HG03354 (cell line): Measurements from ENCODE around the gene SLC27A6.
A peak's percentile ranks its signal among the peaks of the same experiment; 100 is the strongest.
"Not testable (repeated sequence)": the region's sequence is repeated elsewhere in the genome, so short reads cannot be mapped to it uniquely, and the experiment has no call there.

Source experiments
- ATAC-seq: cut with Tn5 transposase; IDR thresholded peaks from one replicate; pipeline ENCODE4 v1.9.1; 2021; ENCODE audit warnings: mild to moderate bottlenecking; ENCODE audit not compliant: unreplicated experiment, poor library complexity, severe bottlenecking

The SLC27A6 gene, protein sequence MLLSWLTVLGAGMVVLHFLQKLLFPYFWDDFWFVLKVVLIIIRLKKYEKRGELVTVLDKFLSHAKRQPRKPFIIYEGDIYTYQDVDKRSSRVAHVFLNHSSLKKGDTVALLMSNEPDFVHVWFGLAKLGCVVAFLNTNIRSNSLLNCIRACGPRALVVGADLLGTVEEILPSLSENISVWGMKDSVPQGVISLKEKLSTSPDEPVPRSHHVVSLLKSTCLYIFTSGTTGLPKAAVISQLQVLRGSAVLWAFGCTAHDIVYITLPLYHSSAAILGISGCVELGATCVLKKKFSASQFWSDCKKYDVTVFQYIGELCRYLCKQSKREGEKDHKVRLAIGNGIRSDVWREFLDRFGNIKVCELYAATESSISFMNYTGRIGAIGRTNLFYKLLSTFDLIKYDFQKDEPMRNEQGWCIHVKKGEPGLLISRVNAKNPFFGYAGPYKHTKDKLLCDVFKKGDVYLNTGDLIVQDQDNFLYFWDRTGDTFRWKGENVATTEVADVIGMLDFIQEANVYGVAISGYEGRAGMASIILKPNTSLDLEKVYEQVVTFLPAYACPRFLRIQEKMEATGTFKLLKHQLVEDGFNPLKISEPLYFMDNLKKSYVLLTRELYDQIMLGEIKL

DNA sequence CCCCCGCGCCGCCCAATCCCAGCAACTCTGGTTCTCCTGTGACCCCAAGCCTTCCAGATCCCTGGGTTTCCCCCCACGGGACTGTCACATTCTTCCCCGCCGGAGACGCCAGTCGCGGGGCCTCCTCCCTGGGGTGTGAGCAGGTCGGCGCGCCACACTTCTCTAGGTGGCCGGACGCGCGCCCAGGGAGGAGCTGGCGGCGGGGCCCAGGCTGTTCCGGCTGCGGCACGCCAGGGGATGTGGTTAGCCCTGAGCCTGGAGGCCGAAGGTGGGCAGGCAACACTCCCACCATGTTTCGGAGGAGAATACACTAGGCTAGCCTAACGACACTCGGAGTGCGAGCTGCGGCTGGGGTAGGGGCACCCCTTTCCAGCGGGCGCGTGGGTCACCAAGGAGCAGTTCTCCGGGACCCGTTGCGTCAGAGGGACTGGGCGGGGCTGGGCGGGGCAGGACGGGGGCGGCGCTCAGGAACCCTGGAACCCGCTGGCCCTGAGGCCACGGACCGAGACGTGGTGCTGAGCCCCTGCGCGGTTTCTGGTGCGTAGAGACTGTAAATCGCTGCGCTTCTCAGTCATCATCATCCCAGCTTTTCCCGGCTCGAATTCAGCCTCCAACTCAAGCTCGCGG, at the start of gene SLC27A6:
TSS of gene SLC27A6 (plus strand) at position 478 of the 627 bp plus-strand sequence. CDS start 650 bp downstream, outside the sequence.
- peak; percentile 49 for ATAC-seq

DNA sequence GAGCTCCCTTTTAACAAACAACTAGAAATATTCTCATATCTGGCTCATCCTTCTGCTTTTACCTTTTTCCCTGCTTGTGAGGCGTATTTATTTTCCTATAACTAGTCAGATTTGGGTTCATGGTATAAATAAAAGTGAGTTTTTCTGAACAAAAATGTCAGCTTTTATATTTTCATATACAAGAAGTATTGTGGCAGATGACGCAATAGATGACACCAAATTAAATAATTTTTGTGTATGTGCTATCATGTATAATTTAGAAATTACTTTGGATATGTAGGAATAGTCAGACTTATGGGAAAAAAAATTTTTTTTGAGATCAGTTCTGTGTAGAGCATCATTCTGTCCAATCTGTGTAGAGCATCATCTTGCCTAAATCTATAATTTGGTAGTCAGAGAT, 45.7 kb upstream of the SLC27A6 start:
- ATAC-seq = no peak

DNA sequence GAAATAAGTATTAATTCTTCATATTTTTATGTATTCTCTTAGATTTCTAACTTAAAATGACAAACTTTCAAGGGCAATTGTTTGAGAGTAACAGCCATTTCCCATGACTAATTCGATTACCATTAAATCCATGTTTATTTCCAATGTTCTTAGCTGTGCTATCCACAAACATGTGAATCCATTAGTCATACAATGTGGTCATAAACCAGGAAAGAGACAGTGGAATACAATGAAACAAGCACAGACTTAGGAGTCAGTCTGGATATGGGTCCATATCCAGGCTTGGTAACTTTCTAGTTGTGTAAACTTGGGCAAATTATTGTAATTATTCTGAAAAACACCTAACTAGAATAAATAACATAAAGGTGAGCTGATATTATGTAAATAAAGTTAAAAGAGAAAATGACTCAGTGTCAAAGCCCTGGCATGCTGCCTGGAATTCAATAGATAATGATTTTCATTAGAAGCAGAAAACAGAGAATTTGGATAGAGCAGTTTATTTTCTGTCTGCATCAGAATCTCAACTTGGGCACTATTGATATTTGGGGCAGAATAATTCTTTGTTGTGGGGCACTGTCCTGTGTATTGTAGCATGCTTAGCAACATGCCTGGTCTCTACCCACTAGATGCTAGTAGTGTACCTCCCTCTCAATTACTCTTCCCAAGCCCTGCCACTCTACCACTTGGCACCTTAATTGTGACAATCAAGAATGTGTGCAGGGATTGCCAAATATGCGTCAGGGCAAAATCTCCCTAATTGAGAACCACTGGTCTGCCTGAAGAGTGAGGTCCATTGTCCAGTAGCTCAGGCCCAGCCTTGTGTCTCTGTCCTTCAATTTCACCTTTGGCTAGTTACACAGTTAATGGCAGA, 44.7 kb upstream of the SLC27A6 start:
- no peak for ATAC-seq

DNA sequence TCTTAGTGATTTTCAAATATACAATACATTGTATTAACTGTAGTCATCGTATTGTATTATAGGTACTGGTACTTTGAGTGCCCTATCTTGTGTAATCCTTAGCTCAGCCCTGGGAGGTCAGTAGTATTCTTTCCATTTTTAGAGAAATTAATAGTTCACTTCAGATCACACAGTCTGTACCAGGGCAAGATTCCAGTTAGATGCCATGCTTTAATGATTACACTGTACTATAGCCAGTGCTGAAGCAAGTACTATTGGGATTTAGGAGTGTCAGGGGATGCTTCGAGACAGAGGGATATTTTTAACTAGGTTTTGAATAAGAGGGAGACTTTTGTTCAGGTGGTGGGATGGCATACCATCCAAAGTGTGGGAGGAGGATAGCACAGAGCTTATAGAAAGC, 41.0 kb upstream of the SLC27A6 start:
- no peak for ATAC-seq

DNA sequence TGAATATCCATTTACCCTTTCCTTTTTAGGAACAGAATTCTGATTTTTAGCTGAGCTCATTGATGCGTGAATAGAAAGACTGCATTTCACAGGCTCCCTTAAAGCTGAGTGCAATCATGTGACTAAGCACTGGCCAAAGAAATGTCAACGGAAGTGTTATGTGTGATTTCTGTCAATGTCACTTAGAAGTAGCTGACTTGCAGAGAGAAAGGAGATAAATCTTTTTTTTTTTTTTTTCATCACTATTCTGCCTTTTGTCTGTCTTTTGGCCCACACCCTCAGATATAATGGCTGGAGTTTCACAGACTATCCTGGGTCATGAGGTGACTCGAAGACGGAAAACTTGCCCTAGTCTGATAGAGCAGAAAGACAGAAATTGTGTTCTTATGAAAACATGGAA, 39.3 kb upstream of the SLC27A6 start:
- no peak for ATAC-seq

DNA sequence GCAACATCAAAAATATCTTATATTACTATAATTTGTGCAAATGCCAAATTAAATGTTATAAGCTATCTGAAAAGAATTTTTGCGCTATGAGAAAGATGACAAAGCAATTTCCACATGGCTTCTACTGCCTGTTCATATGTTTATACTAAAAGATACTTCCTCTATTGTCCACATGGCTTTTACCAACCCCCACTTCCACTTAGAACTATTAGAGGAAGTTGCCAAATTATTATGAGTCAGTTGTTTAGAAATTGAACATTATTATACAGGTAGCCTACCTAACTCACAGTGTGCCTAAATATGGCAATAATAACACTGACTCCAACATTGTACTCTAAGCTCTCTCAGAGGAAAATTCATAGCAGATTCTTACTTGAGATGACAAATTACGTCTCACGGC, 37.6 kb upstream of the SLC27A6 start:
- ATAC-seq = no peak

DNA sequence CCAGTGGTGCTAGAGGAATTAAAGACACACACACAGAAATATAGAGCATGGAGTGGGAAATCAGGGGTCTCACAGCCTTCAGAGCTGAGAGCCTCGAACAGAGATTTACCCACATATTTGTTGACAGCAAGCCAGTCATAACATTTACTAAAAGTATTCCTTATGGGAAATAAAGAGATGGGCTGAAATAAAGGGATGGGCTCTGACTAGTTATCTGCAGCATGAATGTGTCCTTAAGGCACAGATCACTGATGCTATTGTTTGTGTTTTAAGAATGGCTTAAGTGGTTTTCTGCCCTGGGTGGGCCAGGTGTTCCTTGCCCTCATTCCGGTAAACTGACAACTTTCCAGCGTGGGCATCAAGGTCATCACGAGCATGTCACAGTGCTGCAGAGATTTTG, 33.1 kb upstream of the SLC27A6 start:
- ATAC-seq = not testable (repeated sequence)

DNA sequence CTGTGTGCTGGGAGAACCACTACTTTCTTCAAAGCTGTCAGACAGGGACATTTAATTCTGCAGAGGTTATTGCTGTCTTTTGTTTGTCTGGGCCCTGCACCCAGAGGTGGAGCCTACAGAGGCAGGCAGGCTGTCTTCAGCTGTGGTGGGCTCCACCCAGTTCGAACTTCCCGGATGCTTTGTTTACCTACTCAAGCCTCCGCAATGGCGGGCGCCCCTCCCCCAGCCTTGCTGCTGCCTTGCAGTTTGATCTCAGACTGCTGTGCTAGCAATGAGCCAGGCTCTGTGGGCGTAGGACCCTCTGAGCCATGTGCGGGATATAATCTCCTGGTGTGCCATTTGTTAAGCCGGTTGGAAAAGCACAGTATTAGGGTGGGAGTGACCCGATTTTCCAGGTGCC, 22.2 kb upstream of the SLC27A6 start:
- not testable (repeated sequence) for ATAC-seq

DNA sequence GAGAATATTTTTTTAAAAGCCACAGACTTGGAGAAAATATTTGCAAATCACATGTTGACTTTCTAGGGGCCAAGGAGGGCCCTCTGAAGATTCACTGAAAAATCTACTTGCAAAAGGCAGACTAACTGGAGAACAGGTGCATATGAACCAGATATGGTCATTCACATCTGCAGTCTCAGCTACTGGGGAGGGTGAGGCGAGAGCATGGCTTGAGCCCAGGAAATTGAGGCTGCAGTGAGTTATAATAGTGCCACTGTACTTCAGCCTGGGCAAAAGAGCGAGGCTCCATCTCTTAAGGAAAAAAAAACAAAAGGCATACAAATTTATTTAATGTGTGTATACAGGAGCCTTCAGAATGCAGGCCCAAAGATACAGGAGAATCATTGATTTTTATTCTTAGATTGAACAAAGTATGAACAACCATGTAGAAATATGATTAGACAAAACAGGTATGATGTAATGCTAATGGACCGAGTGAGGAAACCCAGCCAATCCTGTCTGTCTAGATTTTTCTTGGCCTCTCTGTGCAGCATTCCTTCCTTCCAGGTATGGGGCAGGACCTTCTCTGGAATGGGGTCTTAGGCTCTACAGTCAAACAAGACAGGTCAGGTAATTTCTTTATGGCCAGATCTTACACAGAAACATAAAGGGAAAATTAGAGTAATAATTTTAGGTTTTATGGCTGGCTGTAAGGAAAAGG, 15.3 kb upstream of the SLC27A6 start:
- ATAC-seq = no peak

DNA sequence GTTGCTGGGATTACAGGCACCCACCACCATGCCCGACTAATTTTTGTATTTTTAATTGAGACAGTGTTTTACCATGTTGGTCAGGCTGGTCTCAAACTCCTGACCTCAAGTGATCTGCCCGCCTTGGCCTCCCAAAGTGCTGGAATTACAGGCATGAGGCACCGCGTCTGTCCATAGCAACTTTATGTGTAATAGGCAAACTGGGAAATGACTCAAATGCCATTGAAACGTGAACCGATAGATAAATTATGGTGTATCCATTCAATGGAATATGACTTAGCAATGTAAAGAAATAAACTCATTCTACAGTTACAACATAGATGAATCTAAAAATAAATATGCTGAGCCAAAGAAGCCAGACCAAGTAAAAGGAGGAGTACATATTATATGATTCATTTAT, 14.0 kb upstream of the SLC27A6 start:
- not testable (repeated sequence) for ATAC-seq

DNA sequence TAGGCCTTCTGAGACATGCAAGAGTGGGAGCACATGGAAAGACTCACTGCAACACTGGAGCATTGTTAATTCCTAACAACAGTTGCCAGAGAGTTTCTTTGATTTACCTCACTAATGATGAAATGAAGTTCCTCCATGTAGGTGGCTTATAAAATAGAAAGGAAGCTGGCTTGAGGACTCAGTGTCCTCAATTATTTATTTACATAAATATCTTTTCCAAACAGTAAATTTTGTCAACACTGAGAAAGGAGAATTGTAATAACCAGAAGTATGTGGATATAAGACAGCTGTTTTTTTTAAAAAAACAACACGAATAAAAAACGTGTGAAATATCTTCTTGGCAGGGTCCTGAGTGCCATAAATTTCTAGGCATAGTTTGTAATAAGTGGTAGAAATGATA, 9.1 kb upstream of the SLC27A6 start:
- ATAC-seq = no peak

DNA sequence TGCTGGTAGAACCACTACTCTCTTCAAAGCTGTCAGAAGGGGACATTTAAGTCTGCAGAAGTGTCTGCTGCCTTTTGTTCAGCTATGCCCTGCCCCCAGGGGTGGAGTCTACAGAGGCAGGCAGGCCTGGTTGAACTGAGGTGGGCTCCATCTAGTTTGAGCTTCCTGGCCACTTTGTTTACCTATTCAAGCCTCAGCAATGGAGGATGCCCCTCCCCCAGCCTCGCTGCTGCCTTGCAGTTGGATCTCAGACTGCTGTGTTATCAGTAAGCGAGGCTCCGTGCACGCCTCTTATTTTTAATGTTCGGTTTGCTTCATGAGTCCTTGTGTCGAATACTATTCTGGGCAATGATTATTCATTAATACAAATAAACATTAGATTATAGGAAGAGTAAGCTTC, 3.1 kb upstream of the SLC27A6 start:
- no peak for ATAC-seq

DNA sequence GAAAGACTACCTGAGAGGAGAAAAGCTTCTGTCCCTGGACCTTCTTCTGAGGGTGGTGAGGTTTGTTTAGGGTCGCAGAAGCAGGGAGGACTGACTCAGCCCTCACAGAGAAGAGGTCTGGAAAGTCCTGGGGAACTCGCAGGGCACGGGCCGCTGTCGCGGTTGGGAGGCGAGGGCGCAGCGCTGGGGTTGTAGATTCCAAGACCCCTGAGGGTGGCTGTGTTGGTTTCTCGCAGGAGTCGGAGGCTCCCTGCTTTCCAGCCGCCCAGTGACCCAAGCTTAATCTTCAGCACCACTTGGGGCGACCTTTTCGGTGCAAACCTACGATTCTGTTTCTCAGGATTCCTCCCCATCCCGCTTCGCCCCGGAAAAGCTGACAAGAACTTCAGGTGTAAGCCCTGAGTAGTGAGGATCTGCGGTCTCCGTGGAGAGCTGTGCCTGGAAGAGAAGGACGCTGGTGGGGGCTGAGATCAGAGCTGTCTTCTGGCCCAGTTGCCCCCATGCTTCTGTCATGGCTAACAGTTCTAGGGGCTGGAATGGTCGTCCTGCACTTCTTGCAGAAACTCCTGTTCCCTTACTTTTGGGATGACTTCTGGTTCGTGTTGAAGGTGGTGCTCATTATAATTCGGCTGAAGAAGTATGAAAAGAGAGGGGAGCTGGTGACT, 482 bp downstream of the SLC27A6 start:
- peak; percentile 16 for ATAC-seq

DNA sequence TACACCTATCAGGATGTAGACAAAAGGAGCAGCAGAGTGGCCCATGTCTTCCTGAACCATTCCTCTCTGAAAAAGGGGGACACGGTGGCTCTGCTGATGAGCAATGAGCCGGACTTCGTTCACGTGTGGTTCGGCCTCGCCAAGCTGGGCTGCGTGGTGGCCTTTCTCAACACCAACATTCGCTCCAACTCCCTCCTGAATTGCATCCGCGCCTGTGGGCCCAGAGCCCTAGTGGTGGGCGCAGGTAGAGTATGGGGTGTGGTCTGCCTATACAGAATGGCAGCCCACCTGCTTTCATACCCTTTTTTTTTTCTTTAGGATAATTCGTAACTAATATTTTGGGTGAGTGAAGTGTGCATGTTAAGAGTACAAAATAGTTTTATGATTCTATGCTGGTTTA, 1.1 kb downstream of the SLC27A6 start:
- ATAC-seq = no peak

DNA sequence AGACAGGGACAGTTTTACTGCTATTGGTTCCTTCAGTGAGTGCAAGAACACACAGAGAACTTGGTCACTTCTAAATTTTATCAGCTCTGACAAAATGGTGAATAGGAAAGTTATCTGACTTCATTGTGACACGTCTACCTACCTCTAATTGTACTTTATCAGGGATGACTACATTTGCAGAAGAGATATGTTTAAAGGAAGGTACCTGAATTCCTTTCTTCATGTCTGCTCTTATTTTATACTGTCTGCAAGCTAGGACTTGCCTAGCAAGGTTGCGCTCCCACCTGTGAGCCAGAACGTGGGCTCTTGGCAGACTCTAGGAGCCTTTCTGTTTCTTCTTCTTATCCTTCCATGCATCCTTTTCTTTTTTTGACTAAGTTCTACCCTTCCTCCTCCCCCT, 1.6 kb downstream of the SLC27A6 start:
- ATAC-seq = no peak

DNA sequence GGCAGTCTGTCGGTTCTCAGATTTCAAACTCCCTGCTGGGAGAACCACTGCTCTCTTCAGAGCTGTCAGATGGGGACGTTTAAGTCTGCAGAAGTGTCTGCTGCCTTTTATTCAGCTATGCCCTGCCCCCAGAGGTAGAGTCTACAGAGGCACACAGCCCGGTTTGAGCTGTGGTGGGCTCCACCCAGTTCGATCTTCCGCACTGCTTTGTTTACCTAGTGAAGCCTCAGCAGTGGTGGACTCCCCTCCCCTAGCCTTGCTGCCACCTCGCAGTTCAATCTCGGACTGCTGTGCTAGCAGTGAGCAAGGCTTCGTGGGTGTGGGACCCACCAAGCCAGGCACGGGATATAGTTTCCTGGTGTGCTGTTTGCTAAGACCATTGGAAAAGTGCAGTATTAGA, 8.0 kb downstream of the SLC27A6 start:
- ATAC-seq = no peak

DNA sequence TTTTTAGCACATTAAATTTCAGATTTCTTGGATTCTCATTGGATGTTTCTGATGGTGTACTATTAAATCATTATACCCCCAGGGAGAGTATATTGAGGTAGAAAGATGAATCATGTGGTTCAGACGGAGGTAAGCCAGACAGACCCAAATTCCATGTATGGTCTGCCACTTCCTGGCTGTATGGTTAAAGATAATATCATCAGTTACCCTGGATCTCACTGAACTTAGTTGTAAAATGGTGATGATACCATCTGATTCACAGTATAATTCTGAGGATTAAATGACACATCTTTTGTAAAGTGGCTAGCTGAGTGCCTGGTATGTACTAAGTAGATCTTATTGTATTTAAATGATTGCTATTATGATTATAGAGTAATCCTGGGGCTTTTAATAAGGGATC, 9.3 kb downstream of the SLC27A6 start:
- no peak for ATAC-seq

DNA sequence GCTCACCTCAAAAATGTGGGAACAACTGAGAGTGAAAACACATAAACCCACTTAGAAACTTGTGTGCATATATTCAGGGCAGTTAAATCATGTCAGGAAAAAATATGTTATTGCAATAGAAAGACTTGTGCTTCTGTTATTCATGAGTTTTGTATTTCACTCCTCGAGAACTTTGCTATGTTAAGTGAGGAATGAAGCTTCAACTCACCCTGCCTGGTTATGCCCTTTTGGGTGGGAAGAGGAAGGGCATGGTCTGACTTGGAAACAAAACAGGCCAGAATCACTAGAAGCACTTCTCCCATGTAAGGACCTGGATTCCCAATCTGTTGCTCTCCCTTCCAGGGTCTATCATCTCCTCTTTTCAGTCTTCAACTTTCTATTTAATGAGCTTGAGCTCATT, 14.5 kb downstream of the SLC27A6 start:
- no peak for ATAC-seq

DNA sequence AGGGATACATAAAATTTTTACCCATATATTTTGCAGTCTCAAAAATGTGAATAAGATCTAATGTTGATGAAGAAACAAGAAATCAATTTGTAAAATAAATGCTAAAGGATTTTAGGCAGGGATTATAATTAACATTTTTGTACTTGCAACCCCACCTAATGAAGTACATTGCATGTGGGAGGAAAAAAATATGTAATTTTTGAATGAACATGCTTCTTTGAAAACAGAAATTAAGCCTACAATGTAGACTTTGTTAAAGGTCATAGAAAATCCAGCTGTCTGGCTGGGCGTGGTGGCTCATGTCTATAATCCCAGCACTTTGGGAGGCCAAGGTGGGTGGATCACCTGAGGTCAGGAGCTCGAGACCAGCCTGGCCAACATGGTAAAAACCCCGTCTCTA, 15.6 kb downstream of the SLC27A6 start:
- ATAC-seq = no peak
